Mucosa of rectum (tissue), 2 donors: Measurements from ENCODE around the gene RGS12.

Source experiments
- H3K27ac ChIP-seq, 2 donors: one replicate each; pipeline ENCODE4 v1.7.0; 2013; ENCODE audit warnings: inconsistent platforms in 2 of 2, low read depth in 2 of 2, low read length in 2 of 2
- H3K27me3 ChIP-seq, 2 donors: one replicate each; pipeline ENCODE4 v1.7.0; 2013; ENCODE audit warnings: low read length in 2 of 2; ENCODE audit not compliant: control insufficient read depth in 2 of 2, insufficient read depth in 2 of 2
- H3K36me3 ChIP-seq, 2 donors: one replicate each; pipeline ENCODE4 v1.7.0; 2013; ENCODE audit warnings: low read length in 2 of 2; ENCODE audit not compliant: control insufficient read depth in 2 of 2, insufficient read depth in 2 of 2
- H3K4me1 ChIP-seq, 2 donors: one replicate each; pipeline ENCODE4 v1.7.0; 2013; ENCODE audit warnings: low read length in 2 of 2, mild to moderate bottlenecking in 1 of 2; ENCODE audit not compliant: control insufficient read depth in 2 of 2, insufficient read depth in 2 of 2
- H3K4me3 ChIP-seq, 2 donors: one replicate each; pipeline ENCODE4 v1.7.0; 2013; ENCODE audit warnings: low read length in 2 of 2
- H3K9ac ChIP-seq, 2 donors: one replicate each; pipeline ENCODE4 v1.7.0; 2013; ENCODE audit warnings: low read length in 2 of 2, low read depth in 1 of 2, mild to moderate bottlenecking in 1 of 2
- H3K9me3 ChIP-seq, 2 donors: one replicate each; pipeline ENCODE4 v1.7.0; 2013; ENCODE audit warnings: low read length in 2 of 2; ENCODE audit not compliant: control insufficient read depth in 2 of 2
- donor health status: healthy.
- donor health status: Normal muscosa, but diverticular disease.

The RGS12 gene

GRCh38 chr4:3292571-3293400 lies at the start of gene RGS12:
Gene RGS12, plus strand, starts transcription at chr4:3293021. Its CDS starts 23,150 bp downstream, at chr4:3316171.
- Histone ChIP-seq H3K27ac (peak within 1 kb of the TSS; percentile 82 to 93), H3K4me1 (peaks cover 15 to 23% of the 10 kb centered on the region in 2 donors), H3K4me3 (peak within 1 kb of the TSS; percentile 79 to 80), H3K27me3 (no peaks in the 10 kb centered on the region), H3K9me3 (no peaks in the 10 kb centered on the region), H3K9ac (peak within 1 kb of the TSS; percentile 80 to 86), H3K36me3 (no peaks in the 10 kb centered on the region)

- Histone ChIP-seq H3K27me3 (no peaks in the 10 kb centered on the region), H3K9ac (no peak overlapping the region), H3K36me3 (peaks cover 21 to 25% of the 10 kb centered on the region in 2 donors), H3K4me1 (no peaks in the 10 kb centered on the region), H3K27ac (no peak overlapping the region), H3K4me3 (no peak overlapping the region), H3K9me3 (no peaks in the 10 kb centered on the region)
Measured at GRCh38 chr4:3243136-3243780, 49.6 kb upstream of the RGS12 start.

DNA sequence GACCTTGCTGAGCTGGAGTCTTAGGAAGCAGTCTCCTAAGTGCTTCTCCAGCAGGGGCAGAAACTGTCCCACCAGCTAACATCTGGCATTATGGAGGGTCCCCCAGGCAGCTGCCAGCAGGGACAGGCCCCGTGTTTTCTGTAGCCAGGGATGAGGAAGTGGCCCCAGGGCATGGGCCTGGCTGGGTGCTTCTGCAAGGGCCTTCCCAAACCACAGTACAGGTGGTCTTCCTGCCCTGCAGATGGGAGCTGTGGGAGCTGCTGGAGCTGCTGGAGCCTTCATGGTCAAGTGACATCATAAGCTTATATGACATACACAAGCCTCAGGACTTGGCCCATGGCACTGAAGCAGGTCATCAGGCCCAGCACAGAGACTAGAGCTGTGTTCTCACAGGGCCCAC lies 48.8 kb upstream of the RGS12 start:
- peaks cover 18 to 23% of the 10 kb centered on the region in 2 donors for H3K36me3 ChIP-seq
- no peak overlapping the region for H3K9ac ChIP-seq
- no peak overlapping the region for H3K4me3 ChIP-seq
- no peaks in the 10 kb centered on the region for H3K27me3 ChIP-seq
- no peak overlapping the region for H3K27ac ChIP-seq
- no peaks in the 10 kb centered on the region for H3K9me3 ChIP-seq
- no peaks in the 10 kb centered on the region for H3K4me1 ChIP-seq

DNA sequence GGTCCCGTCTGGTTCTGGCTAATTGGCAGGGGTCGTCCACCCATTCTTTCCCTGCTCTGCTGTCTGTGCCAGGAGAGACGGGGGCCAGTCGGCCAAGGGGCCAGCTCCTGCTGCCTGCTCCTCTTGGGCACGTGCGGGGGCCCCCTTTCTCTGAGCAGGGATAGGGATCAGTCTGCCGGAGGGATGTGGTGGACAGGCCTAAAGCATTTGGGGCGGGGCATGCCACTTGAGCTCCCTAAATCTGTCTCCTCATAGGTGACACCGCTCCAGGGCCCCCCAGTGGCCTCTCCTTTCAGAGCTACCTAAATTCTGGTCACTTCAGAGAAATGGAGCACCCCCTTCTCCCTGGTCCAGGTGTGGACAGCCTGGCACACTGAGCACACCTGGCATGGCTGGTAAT lies 48.1 kb upstream of the RGS12 start:
- Histone ChIP-seq H3K27me3 (no peaks in the 10 kb centered on the region), H3K27ac (no peak overlapping the region), H3K36me3 (peaks cover 11 to 17% of the 10 kb centered on the region in 2 donors), H3K4me1 (no peaks in the 10 kb centered on the region), H3K4me3 (no peak overlapping the region), H3K9ac (no peak overlapping the region), H3K9me3 (no peaks in the 10 kb centered on the region)

- H3K9me3 ChIP-seq, result no peaks in the 10 kb centered on the region
- no peak overlapping the region for H3K4me3 ChIP-seq
- no peaks in the 10 kb centered on the region for H3K27me3 ChIP-seq
- no peak overlapping the region for H3K9ac ChIP-seq
- H3K4me1 ChIP-seq, result no peaks in the 10 kb centered on the region
- no peak overlapping the region for H3K27ac ChIP-seq
- H3K36me3 ChIP-seq, result peaks cover 4 to 9% of the 10 kb centered on the region in 2 donors
Measured at GRCh38 chr4:3245676-3246075, 47.1 kb upstream of the RGS12 start.

GRCh38 chr4:3246458-3247398 lies 46.1 kb upstream of the RGS12 start:
- Histone ChIP-seq H3K4me1 (no peaks in the 10 kb centered on the region), H3K9ac (no peak overlapping the region)

GRCh38 chr4:3247399-3248177 lies 45.2 kb upstream of the RGS12 start:
- Histone ChIP-seq H3K9ac (no peak overlapping the region), H3K9me3 (no peaks in the 10 kb centered on the region), H3K27me3 (no peaks in the 10 kb centered on the region), H3K36me3 (no peaks in the 10 kb centered on the region), H3K27ac (no peak overlapping the region), H3K4me1 (no peaks in the 10 kb centered on the region), H3K4me3 (no peak overlapping the region)

More at GRCh38 chr4:3246458-3247398, 46.1 kb upstream of the RGS12 start:
- no peaks in the 10 kb centered on the region for H3K36me3 ChIP-seq
- no peak overlapping the region for H3K27ac ChIP-seq
- no peaks in the 10 kb centered on the region for H3K27me3 ChIP-seq
- no peak overlapping the region for H3K4me3 ChIP-seq
- no peaks in the 10 kb centered on the region for H3K9me3 ChIP-seq

DNA sequence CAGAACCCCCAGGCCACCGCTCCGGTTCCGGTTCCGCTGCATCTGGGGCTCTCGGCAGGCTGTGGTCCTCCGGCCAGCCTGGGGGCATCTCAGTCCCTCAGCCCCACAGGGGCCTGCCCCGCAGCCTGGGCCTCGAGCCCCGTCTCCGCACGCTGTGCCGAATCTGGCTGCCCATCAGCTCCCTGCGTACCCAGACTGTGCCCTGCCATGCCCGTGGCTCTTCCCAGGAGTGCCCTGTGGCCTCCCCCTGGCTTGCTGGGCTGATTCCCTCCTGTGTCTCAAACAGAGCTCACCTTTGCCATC lies 44.7 kb upstream of the RGS12 start:
- Histone ChIP-seq H3K27ac (no peak overlapping the region), H3K4me3 (no peak overlapping the region), H3K9me3 (no peaks in the 10 kb centered on the region), H3K9ac (no peak overlapping the region), H3K4me1 (no peaks in the 10 kb centered on the region), H3K36me3 (no peaks in the 10 kb centered on the region), H3K27me3 (no peaks in the 10 kb centered on the region)

DNA sequence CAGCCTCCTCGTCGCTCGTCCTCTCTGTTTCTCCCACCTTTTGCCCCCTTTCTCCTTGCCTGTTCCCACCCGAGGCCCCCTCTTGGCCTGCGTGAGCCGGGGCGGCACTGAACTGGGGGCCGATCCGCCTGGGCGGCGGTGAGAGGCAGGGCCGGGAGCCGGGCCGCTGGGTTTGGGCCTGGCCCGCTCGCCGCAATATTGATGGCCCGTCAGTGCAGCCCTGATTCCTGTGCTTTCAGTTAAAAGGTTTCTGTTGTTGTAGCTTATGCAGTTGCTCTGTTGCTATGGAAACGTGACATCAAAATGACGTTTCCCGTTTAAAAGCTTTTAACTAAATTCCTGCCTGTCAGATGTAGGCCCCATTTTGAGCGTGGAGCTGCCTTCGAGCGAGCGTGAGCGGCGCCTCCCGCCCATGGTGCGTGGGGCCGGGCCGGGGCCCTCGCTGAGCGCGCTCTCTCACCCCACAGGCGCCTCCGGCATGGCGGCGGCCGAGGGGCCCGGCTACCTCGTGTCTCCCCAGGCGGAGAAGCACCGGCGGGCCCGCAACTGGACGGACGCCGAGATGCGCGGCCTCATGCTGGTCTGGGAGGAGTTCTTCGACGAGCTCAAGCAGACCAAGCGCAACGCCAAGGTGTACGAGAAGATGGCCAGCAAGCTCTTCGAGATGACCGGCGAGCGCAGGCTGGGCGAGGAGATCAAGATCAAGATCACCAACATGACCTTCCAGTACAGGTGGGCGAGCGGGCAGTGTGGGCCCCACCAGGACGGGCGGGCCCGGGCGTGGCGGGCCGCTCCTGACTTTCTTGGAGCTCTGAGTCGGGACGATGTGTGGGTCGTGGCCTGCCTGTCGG lies 43.8 kb upstream of the RGS12 start, which contains the start of gene MSANTD1:
Gene MSANTD1, plus strand, starts transcription at position 349 of the 851 bp plus-strand sequence. Its CDS starts 64 bp downstream, at position 413.
- no peaks in the 10 kb centered on the region for H3K9me3 ChIP-seq
- H3K4me1 ChIP-seq, result no peaks in the 10 kb centered on the region
- no peak within 1 kb of the TSS for H3K27ac ChIP-seq
- H3K27me3 ChIP-seq, result no peaks in the 10 kb centered on the region
- H3K4me3 ChIP-seq, result no peak within 1 kb of the TSS
- no peaks in the 10 kb centered on the region for H3K36me3 ChIP-seq
- H3K9ac ChIP-seq, result no peak within 1 kb of the TSS
